Caco-2 (cell line): ENCODE data around the gene TMEM62. TPM values are rescaled to one million over a fixed set of nuclear protein-coding genes. Genes with fewer than 3 reads are reported as not detected.

Experiments used
- BruUV-seq: library from RNA; stranded (reverse); fragments of 400-500 nt; replicated peaks from 2 replicates; lab custom pipeline; 2021; lab: Mats Ljungman, UMichigan
- CTCF ChIA-PET: fragments of 300-600 bp; sonication (Branson Sonifier 250); formaldehyde crosslinking; loops from one replicate; lab custom pipeline; 2022; ENCODE audit warnings: antibody characterized with exemption; lab: Charles Lee
- POLR2A ChIA-PET: fragments of 300-600 bp; sonication (Branson Sonifier 250); formaldehyde crosslinking; loops from one replicate; lab custom pipeline; 2022; ENCODE audit warnings: antibody characterized with exemption; lab: Charles Lee
- DNase-seq, 2 experiments: peaks; one replicate each; pipeline versions ENCODE4 v3.0.0 to v3.0.0-alpha.2; 2020 to 2022
- H3K27me3 ChIP-seq: replicated peaks from 2 replicates; pipeline ENCODE4 v1.6.0; 2011; ENCODE audit warnings: low read length; ENCODE audit not compliant: control insufficient read depth, insufficient read depth
- H3K36me3 ChIP-seq: 2 replicates; pipeline ENCODE4 v1.5.1; 2011; ENCODE audit warnings: low read length; ENCODE audit not compliant: control insufficient read depth, insufficient read depth
- H3K4me1 ChIP-seq: fragments of 250-450 bp; sonication (Bioruptor Pico); 2 replicates; pipeline ENCODE4 v1.5.1; 2020; ENCODE audit warnings: mild to moderate bottlenecking
- H3K4me3 ChIP-seq: 2 replicates; pipeline ENCODE4 v1.5.1; 2011; ENCODE audit warnings: low read depth, mild to moderate bottlenecking, control low read depth, low read length
- H3K9me3 ChIP-seq: fragments of 250-450 bp; sonication (Bioruptor Pico); 2 replicates; pipeline ENCODE4 v1.5.1; 2020; ENCODE audit warnings: mild to moderate bottlenecking, moderate library complexity
- H3K27ac Mint-ChIP-seq: one replicate; pipeline ENCODE4 v1.8.0; 2022; ENCODE audit warnings: mixed read lengths; ENCODE audit not compliant: unreplicated experiment
- H3K27me3 Mint-ChIP-seq: one replicate; pipeline ENCODE4 v1.8.0; 2022; ENCODE audit warnings: mixed read lengths; ENCODE audit not compliant: insufficient read depth, unreplicated experiment
- H3K36me3 Mint-ChIP-seq: one replicate; pipeline ENCODE4 v1.8.0; 2022; ENCODE audit warnings: mild to moderate bottlenecking, mixed read lengths; ENCODE audit not compliant: insufficient read depth, unreplicated experiment
- H3K4me1 Mint-ChIP-seq: one replicate; pipeline ENCODE4 v1.8.0; 2022; ENCODE audit warnings: low read depth, mixed read lengths; ENCODE audit not compliant: unreplicated experiment
- H3K4me3 Mint-ChIP-seq: one replicate; pipeline ENCODE4 v1.8.0; 2022; ENCODE audit warnings: mild to moderate bottlenecking, moderate library complexity, mixed read lengths; ENCODE audit not compliant: unreplicated experiment
- H3K9me3 Mint-ChIP-seq: one replicate; pipeline ENCODE4 v1.8.0; 2022; ENCODE audit warnings: mixed read lengths; ENCODE audit not compliant: unreplicated experiment
- intact Hi-C: fragments of 100-400 bp; cut with micrococcal nuclease; formaldehyde crosslinking; loops from one replicate; pipeline ENCODE4 v1.10.0; 2022; ENCODE audit not compliant: unreplicated experiment
- total RNA-seq: library from RNA; stranded (reverse); gene quantifications from 2 replicates; pipeline ENCODE4 v1.2.3, GENCODE V29; 2022
- TF ChIP-seq, protein P1 (sequence below), 2 experiments: fragments of 200-600 bp in 1 of 2; IDR thresholded peaks; 1 replicate in 1 of 2; 2 replicates in 1 of 2; pipeline versions ENCODE4 v1.5.1 to v1.8.0; 2011 to 2022; ENCODE audit warnings: antibody characterized with exemption in 1 of 2, control low read depth in 1 of 2, inconsistent platforms in 1 of 2, low read depth in 1 of 2, low read length in 1 of 2, mild to moderate bottlenecking in 1 of 2, moderate library complexity in 1 of 2; ENCODE audit not compliant: insufficient read depth in 1 of 2, severe bottlenecking in 1 of 2, unreplicated experiment in 1 of 2

Gene TMEM62
- total RNA-seq, 1 experiment from 2014 or later: 23.7 TPM

DNA sequence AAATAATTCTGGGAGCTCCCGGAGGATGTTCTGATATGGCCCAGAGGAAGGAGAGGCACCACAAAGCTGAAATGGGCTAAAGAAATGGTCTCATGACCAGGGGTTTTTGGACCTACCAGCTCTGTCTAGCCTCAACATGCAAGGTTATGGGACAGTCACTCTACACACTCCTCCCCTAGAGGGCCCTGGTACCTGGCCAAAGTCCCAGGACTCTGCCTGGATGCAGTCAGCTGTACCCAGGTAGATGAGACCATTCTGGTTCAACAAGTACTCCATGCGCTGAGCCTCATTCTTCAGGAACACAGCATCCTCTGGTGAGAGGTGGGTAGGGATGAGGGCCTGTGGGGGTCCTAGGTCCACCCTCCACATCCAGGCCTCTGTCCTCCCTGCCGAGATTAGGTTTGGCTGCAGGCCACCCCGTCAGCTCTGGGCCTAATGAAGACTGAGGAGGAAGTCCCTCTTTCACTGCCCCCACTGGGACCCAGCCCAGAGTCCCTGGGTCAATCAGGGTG, 77.9 kb downstream of the TMEM62 start:
- CTCF ChIA-PET: no interaction called here
- no peak for DNase-seq
- H3K9me3 Mint-ChIP-seq: no peaks in the 10 kb centered on the region
- no peaks in the 10 kb centered on the region for H3K4me1 ChIP-seq
- no peaks in the 10 kb centered on the region for H3K9me3 ChIP-seq
- POLR2A ChIA-PET: no interaction called here
- peaks cover 7% of the 10 kb centered on the region for H3K4me1 Mint-ChIP-seq
- H3K36me3 Mint-ChIP-seq: no peaks in the 10 kb centered on the region
- H3K4me3 ChIP-seq: no peak overlapping the region
- no peak overlapping the region for H3K27ac Mint-ChIP-seq
- no peaks in the 10 kb centered on the region for H3K36me3 ChIP-seq
- intact Hi-C loops: no loop called here
- no TSS peak for BruUV-seq
- no peak overlapping the region for H3K4me3 Mint-ChIP-seq
- peaks cover 1% of the 10 kb centered on the region; the same call in 1 of the 2 replicates for H3K27me3 ChIP-seq
- TF ChIP-seq, protein P1, sequence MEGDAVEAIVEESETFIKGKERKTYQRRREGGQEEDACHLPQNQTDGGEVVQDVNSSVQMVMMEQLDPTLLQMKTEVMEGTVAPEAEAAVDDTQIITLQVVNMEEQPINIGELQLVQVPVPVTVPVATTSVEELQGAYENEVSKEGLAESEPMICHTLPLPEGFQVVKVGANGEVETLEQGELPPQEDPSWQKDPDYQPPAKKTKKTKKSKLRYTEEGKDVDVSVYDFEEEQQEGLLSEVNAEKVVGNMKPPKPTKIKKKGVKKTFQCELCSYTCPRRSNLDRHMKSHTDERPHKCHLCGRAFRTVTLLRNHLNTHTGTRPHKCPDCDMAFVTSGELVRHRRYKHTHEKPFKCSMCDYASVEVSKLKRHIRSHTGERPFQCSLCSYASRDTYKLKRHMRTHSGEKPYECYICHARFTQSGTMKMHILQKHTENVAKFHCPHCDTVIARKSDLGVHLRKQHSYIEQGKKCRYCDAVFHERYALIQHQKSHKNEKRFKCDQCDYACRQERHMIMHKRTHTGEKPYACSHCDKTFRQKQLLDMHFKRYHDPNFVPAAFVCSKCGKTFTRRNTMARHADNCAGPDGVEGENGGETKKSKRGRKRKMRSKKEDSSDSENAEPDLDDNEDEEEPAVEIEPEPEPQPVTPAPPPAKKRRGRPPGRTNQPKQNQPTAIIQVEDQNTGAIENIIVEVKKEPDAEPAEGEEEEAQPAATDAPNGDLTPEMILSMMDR (IDR thresholded peaks at IDR 0.05; ENCODE audit: insufficient read depth in 1 of 2, low read depth in 1 of 2, low read length in 1 of 2, severe bottlenecking in 1 of 2, unreplicated experiment in 1 of 2): no peak
- no peaks in the 10 kb centered on the region for H3K27me3 Mint-ChIP-seq

DNA sequence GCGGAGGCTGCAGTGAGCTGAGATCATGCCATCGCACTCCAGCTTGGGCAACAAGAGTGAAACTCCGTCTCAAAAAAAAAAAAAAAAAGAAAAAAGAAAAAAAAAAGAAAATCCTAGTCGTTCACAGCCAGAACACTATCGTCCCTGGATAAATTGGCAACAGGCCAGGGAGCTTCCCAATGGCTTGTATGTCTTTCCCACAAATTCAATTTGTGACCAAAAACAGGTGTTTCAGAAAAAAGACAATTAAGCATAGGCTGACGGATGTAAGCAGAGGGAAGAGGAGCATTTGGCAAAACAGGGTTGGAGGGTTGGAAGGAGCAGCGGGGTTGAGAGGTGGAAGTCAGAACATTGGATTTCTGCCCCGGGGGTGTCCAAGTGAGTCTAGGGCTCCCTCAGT, 78.9 kb downstream of the TMEM62 start:
- no peak overlapping the region for H3K4me3 Mint-ChIP-seq
- TF ChIP-seq, protein P1 (IDR thresholded peaks at IDR 0.05; ENCODE audit: insufficient read depth in 1 of 2, low read depth in 1 of 2, low read length in 1 of 2, severe bottlenecking in 1 of 2, unreplicated experiment in 1 of 2): no peak
- no TSS peak for BruUV-seq
- no peaks in the 10 kb centered on the region for H3K27me3 Mint-ChIP-seq
- POLR2A ChIA-PET: no interaction called here
- DNase-seq: no peak
- CTCF ChIA-PET: interaction anchor here (0.5 to 1.7 kb wide), 2 partner anchors 74 to 84 kb away, joined by 4 read pairs; no protein-coding TSS in a partner anchor
- no peaks in the 10 kb centered on the region for H3K36me3 Mint-ChIP-seq
- Histone ChIP-seq H3K27me3 (no peaks in the 10 kb centered on the region; the same call in 1 of the 2 replicates), H3K4me1 (no peaks in the 10 kb centered on the region), H3K36me3 (no peaks in the 10 kb centered on the region), H3K9me3 (no peaks in the 10 kb centered on the region), H3K4me3 (no peak overlapping the region)
- H3K9me3 Mint-ChIP-seq: peaks cover 5% of the 10 kb centered on the region
- no peak overlapping the region for H3K27ac Mint-ChIP-seq
- intact Hi-C loops: no loop called here
- H3K4me1 Mint-ChIP-seq: peaks cover 7% of the 10 kb centered on the region

DNA sequence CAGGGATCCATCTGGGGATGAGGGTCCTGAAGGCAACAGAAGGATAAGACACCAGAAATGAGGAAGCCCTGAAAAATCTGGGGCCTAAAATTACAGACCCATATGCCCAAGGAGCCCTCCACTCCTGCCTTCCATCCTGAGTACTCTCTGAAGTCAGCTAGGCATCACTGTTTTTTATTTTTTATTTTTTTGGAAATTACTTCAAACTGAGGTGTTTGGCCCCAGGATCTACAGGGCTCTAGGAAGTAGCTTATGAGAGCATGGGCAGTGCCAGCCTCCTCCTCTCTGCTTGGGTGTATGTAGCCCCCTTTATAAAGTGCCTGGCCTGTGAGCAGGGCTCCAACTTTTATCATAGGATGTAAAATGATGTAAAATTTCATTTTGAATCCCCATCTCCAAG, 79.6 kb downstream of the TMEM62 start:
- Histone ChIP-seq H3K36me3 (no peaks in the 10 kb centered on the region), H3K9me3 (no peaks in the 10 kb centered on the region), H3K4me1 (no peaks in the 10 kb centered on the region), H3K27me3 (no peaks in the 10 kb centered on the region), H3K4me3 (no peak overlapping the region)
- no peaks in the 10 kb centered on the region for H3K36me3 Mint-ChIP-seq
- no TSS peak for BruUV-seq
- H3K9me3 Mint-ChIP-seq: peaks cover 8% of the 10 kb centered on the region
- no peak overlapping the region for H3K27ac Mint-ChIP-seq
- ChIA-PET POLR2A (no interaction called here), CTCF (interaction anchor here (0.9 to 1.7 kb wide), 2 partner anchors 9 to 73 kb away, joined by 3 to 4 read pairs; no protein-coding TSS in a partner anchor)
- H3K4me1 Mint-ChIP-seq: peaks cover 7% of the 10 kb centered on the region
- no peak overlapping the region for H3K4me3 Mint-ChIP-seq
- no peak for DNase-seq
- H3K27me3 Mint-ChIP-seq: no peaks in the 10 kb centered on the region
- TF ChIP-seq, protein P1 (IDR thresholded peaks at IDR 0.05; ENCODE audit: insufficient read depth in 1 of 2, low read depth in 1 of 2, low read length in 1 of 2, severe bottlenecking in 1 of 2, unreplicated experiment in 1 of 2): no peak
- intact Hi-C loops: no loop called here
